Measurements from ENCODE around the gene RGS19.

- TF ChIP-seq, protein P1, sequence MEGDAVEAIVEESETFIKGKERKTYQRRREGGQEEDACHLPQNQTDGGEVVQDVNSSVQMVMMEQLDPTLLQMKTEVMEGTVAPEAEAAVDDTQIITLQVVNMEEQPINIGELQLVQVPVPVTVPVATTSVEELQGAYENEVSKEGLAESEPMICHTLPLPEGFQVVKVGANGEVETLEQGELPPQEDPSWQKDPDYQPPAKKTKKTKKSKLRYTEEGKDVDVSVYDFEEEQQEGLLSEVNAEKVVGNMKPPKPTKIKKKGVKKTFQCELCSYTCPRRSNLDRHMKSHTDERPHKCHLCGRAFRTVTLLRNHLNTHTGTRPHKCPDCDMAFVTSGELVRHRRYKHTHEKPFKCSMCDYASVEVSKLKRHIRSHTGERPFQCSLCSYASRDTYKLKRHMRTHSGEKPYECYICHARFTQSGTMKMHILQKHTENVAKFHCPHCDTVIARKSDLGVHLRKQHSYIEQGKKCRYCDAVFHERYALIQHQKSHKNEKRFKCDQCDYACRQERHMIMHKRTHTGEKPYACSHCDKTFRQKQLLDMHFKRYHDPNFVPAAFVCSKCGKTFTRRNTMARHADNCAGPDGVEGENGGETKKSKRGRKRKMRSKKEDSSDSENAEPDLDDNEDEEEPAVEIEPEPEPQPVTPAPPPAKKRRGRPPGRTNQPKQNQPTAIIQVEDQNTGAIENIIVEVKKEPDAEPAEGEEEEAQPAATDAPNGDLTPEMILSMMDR (IDR thresholded peaks at IDR 0.05; ENCODE audit: low read depth, low read length, missing input control) = no peak
- TF ChIP-seq JUND (IDR thresholded peaks at IDR 0.05) (no peak), GABPA (IDR thresholded peaks at IDR 0.05 in 1 of 2, conservative IDR thresholded peaks at IDR 0.05 in 1 of 2) (no peak), MAX (IDR thresholded peaks at IDR 0.05) (no peak), EGR1 (IDR thresholded peaks at IDR 0.05; ENCODE audit: low read depth in 2 of 2) (no peak), ATF3 (IDR thresholded peaks at IDR 0.05) (no peak), TAF1 (conservative IDR thresholded peaks at IDR 0.05) (no peak), SP1 (IDR thresholded peaks at IDR 0.05) (no peak), YY1 (IDR thresholded peaks at IDR 0.05) (no peak)
Measured at GRCh38 chr20:64049878-64050260, 29.4 kb downstream of the RGS19 start.

Data from liver (tissue), 3 donors.